Activated naive CD4-positive, alpha-beta T cell treated with anti-CD3 and anti-CD28 coated beads for 36 hours (primary cell): ENCODE results near the gene DPP10. TPM values are rescaled to one million over a fixed set of nuclear protein-coding genes. Genes with fewer than 3 reads are reported as not detected.

ENCODE experiments used
- CTCF ChIA-PET: fragments of 350-600 bp; sonication (Branson Sonifier 250); formaldehyde crosslinking; loops from one replicate; lab custom pipeline; 2021; ENCODE audit warnings: antibody characterized with exemption; lab: Charles Lee
- DNase-seq: peaks from one replicate; pipeline ENCODE4 v3.0.0-alpha.2; 2020
- H3K27ac Mint-ChIP-seq: one replicate; pipeline ENCODE4 v1.8.0; 2021; ENCODE audit warnings: mild to moderate bottlenecking, mixed read lengths
- H3K27me3 Mint-ChIP-seq: one replicate; pipeline ENCODE4 v1.8.0; 2021; ENCODE audit warnings: low read depth, mixed read lengths
- H3K36me3 Mint-ChIP-seq: one replicate; pipeline ENCODE4 v1.8.0; 2021; ENCODE audit warnings: low read depth, mixed read lengths
- H3K4me1 Mint-ChIP-seq: one replicate; pipeline ENCODE4 v1.8.0; 2021; ENCODE audit warnings: low read depth, mixed read lengths
- H3K4me3 Mint-ChIP-seq: one replicate; pipeline ENCODE4 v1.8.0; 2021; ENCODE audit warnings: mild to moderate bottlenecking, moderate library complexity, mixed read lengths
- H3K9me3 Mint-ChIP-seq: one replicate; pipeline ENCODE4 v1.8.0; 2021; ENCODE audit warnings: mixed read lengths
- intact Hi-C: fragments of 100-400 bp; cut with micrococcal nuclease; formaldehyde crosslinking; loops from one replicate; pipeline ENCODE4 v1.15.1; 2023
- total RNA-seq, 2 experiments: library from RNA; stranded (reverse); gene quantifications; one replicate each; pipeline ENCODE4 v1.2.3, GENCODE V29; 2021

DPP10 gene
- total RNA-seq, 2 experiments from 2014 or later, result not detected

- no peak for DNase-seq
- Mint-ChIP-seq H3K4me1 (no peaks in the 10 kb centered on the region), H3K27ac (no peak overlapping the region), H3K27me3 (no peaks in the 10 kb centered on the region), H3K9me3 (peaks cover 8% of the 10 kb centered on the region), H3K36me3 (no peaks in the 10 kb centered on the region), H3K4me3 (no peak overlapping the region)
- CTCF ChIA-PET, result no interaction called here
- intact Hi-C loops, result no loop called here
Observed at GRCh38 chr2:115558725-115559124, 1116.3 kb downstream of the DPP10 start.

- Mint-ChIP-seq H3K4me3 (no peak overlapping the region), H3K27me3 (no peaks in the 10 kb centered on the region), H3K9me3 (peaks cover 8% of the 10 kb centered on the region), H3K4me1 (no peaks in the 10 kb centered on the region), H3K36me3 (no peaks in the 10 kb centered on the region), H3K27ac (no peak overlapping the region)
- CTCF ChIA-PET, result no interaction called here
- intact Hi-C loops, result loop anchor here (5.0 kb wide), 1 partner anchor 33 kb away; no protein-coding TSS in a partner anchor
- DNase-seq, result no peak
Observed at GRCh38 chr2:115560666-115561065, 1118.2 kb downstream of the DPP10 start.

- CTCF ChIA-PET, result interaction anchor here (0.6 kb wide), 1 partner anchor 756 kb away, joined by 3 read pairs; no protein-coding TSS in a partner anchor
- H3K27ac Mint-ChIP-seq, result no peak overlapping the region
- H3K36me3 Mint-ChIP-seq, result peaks cover 2% of the 10 kb centered on the region
- no peak overlapping the region for H3K4me3 Mint-ChIP-seq
- intact Hi-C loops, result no loop called here
- H3K9me3 Mint-ChIP-seq, result peaks cover 5% of the 10 kb centered on the region
- no peak for DNase-seq
- no peaks in the 10 kb centered on the region for H3K4me1 Mint-ChIP-seq
- no peaks in the 10 kb centered on the region for H3K27me3 Mint-ChIP-seq
Observed at GRCh38 chr2:115568643-115569042, 1126.2 kb downstream of the DPP10 start.

GRCh38 chr2:115569547-115569946 is 1127.1 kb downstream of the DPP10 start:
- CTCF ChIA-PET, result no interaction called here
- H3K9me3 Mint-ChIP-seq, result peaks cover 12% of the 10 kb centered on the region
- no peaks in the 10 kb centered on the region for H3K27me3 Mint-ChIP-seq
- no peaks in the 10 kb centered on the region for H3K4me1 Mint-ChIP-seq
- H3K4me3 Mint-ChIP-seq, result no peak overlapping the region
- intact Hi-C loops, result no loop called here
- DNase-seq, result no peak
- H3K27ac Mint-ChIP-seq, result no peak overlapping the region
- H3K36me3 Mint-ChIP-seq, result peaks cover 2% of the 10 kb centered on the region

GRCh38 chr2:115572746-115573145 is 1130.3 kb downstream of the DPP10 start:
- H3K4me1 Mint-ChIP-seq, result no peaks in the 10 kb centered on the region
- H3K4me3 Mint-ChIP-seq, result no peak overlapping the region
- CTCF ChIA-PET, result no interaction called here
- H3K36me3 Mint-ChIP-seq, result peaks cover 2% of the 10 kb centered on the region
- intact Hi-C loops, result no loop called here
- H3K9me3 Mint-ChIP-seq, result peaks cover 11% of the 10 kb centered on the region
- H3K27me3 Mint-ChIP-seq, result no peaks in the 10 kb centered on the region
- no peak for DNase-seq
- no peak overlapping the region for H3K27ac Mint-ChIP-seq

- no peaks in the 10 kb centered on the region for H3K27me3 Mint-ChIP-seq
- CTCF ChIA-PET, result no interaction called here
- no peak overlapping the region for H3K4me3 Mint-ChIP-seq
- DNase-seq, result no peak
- intact Hi-C loops, result no loop called here
- no peaks in the 10 kb centered on the region for H3K4me1 Mint-ChIP-seq
- peaks cover 9% of the 10 kb centered on the region for H3K9me3 Mint-ChIP-seq
- no peak overlapping the region for H3K27ac Mint-ChIP-seq
- no peaks in the 10 kb centered on the region for H3K36me3 Mint-ChIP-seq
Observed at GRCh38 chr2:115573756-115574155, 1131.3 kb downstream of the DPP10 start.

GRCh38 chr2:115574667-115575066 is 1132.2 kb downstream of the DPP10 start:
- Mint-ChIP-seq H3K4me3 (no peak overlapping the region), H3K36me3 (no peaks in the 10 kb centered on the region), H3K4me1 (no peaks in the 10 kb centered on the region), H3K27me3 (no peaks in the 10 kb centered on the region), H3K27ac (no peak overlapping the region), H3K9me3 (peaks cover 9% of the 10 kb centered on the region)
- intact Hi-C loops, result no loop called here
- DNase-seq, result no peak
- CTCF ChIA-PET, result no interaction called here

GRCh38 chr2:115580784-115581183 is 1138.3 kb downstream of the DPP10 start:
- H3K9me3 Mint-ChIP-seq, result peaks cover 14% of the 10 kb centered on the region
- H3K36me3 Mint-ChIP-seq, result no peaks in the 10 kb centered on the region
- no peaks in the 10 kb centered on the region for H3K27me3 Mint-ChIP-seq
- H3K27ac Mint-ChIP-seq, result no peak overlapping the region
- CTCF ChIA-PET, result no interaction called here
- no peak for DNase-seq
- no peaks in the 10 kb centered on the region for H3K4me1 Mint-ChIP-seq
- intact Hi-C loops, result no loop called here
- no peak overlapping the region for H3K4me3 Mint-ChIP-seq

GRCh38 chr2:115584507-115584906 is 1142.1 kb downstream of the DPP10 start:
- DNase-seq, result no peak
- Mint-ChIP-seq H3K9me3 (peaks cover 16% of the 10 kb centered on the region), H3K4me1 (no peaks in the 10 kb centered on the region), H3K27me3 (no peaks in the 10 kb centered on the region), H3K27ac (no peak overlapping the region), H3K36me3 (no peaks in the 10 kb centered on the region), H3K4me3 (no peak overlapping the region)
- intact Hi-C loops, result no loop called here
- CTCF ChIA-PET, result no interaction called here

GRCh38 chr2:115596659-115597375 is 1154.4 kb downstream of the DPP10 start:
- H3K27me3 Mint-ChIP-seq, result no peaks in the 10 kb centered on the region
- H3K27ac Mint-ChIP-seq, result no peak overlapping the region
- no peaks in the 10 kb centered on the region for H3K4me1 Mint-ChIP-seq
- CTCF ChIA-PET, result no interaction called here
- peaks cover 1% of the 10 kb centered on the region for H3K36me3 Mint-ChIP-seq
- H3K4me3 Mint-ChIP-seq, result no peak overlapping the region
- intact Hi-C loops, result no loop called here
- DNase-seq, result no peak
- peaks cover 9% of the 10 kb centered on the region for H3K9me3 Mint-ChIP-seq

- H3K9me3 Mint-ChIP-seq, result peaks cover 1% of the 10 kb centered on the region
- H3K36me3 Mint-ChIP-seq, result no peaks in the 10 kb centered on the region
- intact Hi-C loops, result no loop called here
- CTCF ChIA-PET, result no interaction called here
- H3K4me1 Mint-ChIP-seq, result no peaks in the 10 kb centered on the region
- DNase-seq, result no peak
- H3K4me3 Mint-ChIP-seq, result no peak overlapping the region
- H3K27me3 Mint-ChIP-seq, result no peaks in the 10 kb centered on the region
- no peak overlapping the region for H3K27ac Mint-ChIP-seq
Observed at GRCh38 chr2:115603285-115603684, 1160.8 kb downstream of the DPP10 start.

GRCh38 chr2:115606350-115606749 is 1163.9 kb downstream of the DPP10 start:
- Mint-ChIP-seq H3K9me3 (peaks cover 2% of the 10 kb centered on the region), H3K4me1 (no peaks in the 10 kb centered on the region), H3K27ac (no peak overlapping the region), H3K36me3 (no peaks in the 10 kb centered on the region), H3K4me3 (no peak overlapping the region), H3K27me3 (no peaks in the 10 kb centered on the region)
- no peak for DNase-seq
- intact Hi-C loops, result no loop called here
- CTCF ChIA-PET, result no interaction called here

GRCh38 chr2:115609978-115610377 is 1167.5 kb downstream of the DPP10 start:
- intact Hi-C loops, result no loop called here
- no peak for DNase-seq
- no peaks in the 10 kb centered on the region for H3K36me3 Mint-ChIP-seq
- no peak overlapping the region for H3K27ac Mint-ChIP-seq
- CTCF ChIA-PET, result no interaction called here
- no peaks in the 10 kb centered on the region for H3K4me1 Mint-ChIP-seq
- H3K27me3 Mint-ChIP-seq, result no peaks in the 10 kb centered on the region
- no peak overlapping the region for H3K4me3 Mint-ChIP-seq
- peaks cover 2% of the 10 kb centered on the region for H3K9me3 Mint-ChIP-seq
